ENCODE measurements around the gene GAMT.

The GAMT gene

GRCh38 chr19:1383312-1384084, 17.8 kb downstream of the GAMT start, which contains the start of gene NDUFS7:
Gene NDUFS7 (plus strand): TSS chr19:1383907. CDS start chr19:1383927, 20 bp downstream.
- DNase-seq, result peak; percentile 89

GRCh38 chr19:1383017-1383311, 18.4 kb downstream of the GAMT start:
- DNase-seq, result no peak

- no peak for DNase-seq
These were observed 19.1 kb downstream of the GAMT start for GRCh38 chr19:1382250-1382649.

GRCh38 chr19:1379961-1380489, 21.3 kb downstream of the GAMT start:
- DNase-seq, result no peak

GRCh38 chr19:1379126-1379905, 22.0 kb downstream of the GAMT start:
- DNase-seq, result no peak

GRCh38 chr19:1377965-1378785, 23.2 kb downstream of the GAMT start:
- DNase-seq, result no peak

DNA sequence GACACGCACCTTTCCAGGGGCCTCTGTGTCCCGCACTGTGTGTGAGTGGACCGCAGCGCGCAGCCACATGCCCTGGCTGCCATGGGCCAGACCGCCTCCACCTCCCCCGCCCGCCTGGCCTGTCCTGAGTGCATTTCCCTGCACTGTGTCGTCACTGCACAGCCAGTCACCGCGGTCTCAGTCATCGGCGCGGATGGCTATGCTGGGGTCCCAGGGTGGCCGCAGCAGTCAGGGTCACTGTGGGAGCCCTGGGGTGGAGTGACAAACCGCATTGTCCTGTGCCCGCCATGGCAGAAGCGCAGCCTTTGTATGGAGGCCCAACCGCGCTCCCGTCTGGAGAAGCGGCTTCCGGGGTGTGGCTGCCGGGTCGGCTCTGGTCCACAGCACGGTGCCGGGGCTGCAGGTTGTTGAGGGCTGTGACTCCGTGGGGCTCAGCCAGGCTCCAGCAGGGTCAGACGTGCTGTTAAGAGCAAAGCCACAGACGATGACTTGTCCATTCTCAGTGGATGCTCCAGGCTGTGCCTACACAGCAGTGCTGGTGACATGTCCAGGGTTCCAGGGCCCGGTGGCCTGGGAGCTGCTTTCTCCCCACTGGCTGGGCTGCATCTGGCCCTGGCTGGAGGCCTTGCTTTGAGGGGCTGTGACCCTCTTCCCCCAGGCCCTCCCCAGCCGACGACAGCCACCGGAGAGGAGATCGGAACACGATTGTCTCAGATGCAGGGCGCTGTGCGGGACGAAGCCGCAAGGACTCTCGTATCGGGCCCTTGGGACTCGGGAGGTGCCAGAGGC, 24.0 kb downstream of the GAMT start:
- DNase-seq, result no peak

DNA sequence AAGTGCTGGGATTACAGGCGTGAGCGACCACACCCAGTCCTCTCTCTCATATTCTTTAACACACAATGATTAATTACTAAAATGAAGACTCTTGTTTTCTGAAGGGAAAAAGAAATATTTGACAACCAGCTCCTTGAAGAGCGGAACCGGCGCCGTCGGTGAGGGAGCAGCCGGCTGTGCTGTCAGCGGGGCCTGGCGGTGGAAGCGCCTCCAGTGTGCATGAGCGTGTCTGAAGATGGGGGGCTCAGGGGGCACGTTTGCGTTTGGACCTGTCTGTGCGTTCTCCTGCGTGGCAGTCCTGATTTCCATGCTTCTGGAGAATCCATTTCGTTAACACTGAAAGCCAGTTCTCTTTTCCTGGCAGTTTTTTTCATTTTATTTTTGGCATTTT, 24.9 kb downstream of the GAMT start:
- no peak for DNase-seq

DNA sequence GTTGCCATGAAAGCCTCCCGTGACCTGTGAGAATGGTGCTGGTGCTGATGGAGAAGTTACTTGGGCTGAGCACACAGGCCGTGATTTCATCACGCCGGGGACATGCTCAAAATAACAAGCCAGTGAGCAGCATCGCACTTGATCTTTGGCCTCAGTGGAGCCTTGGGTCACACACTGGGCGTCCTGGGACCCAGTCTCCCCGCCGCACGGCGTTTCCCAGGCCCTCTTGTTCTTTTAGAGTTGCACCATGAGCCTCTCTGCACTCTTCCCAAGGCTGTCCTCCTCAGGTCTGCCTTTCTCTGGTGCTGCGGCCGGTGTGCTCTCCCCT, 27.1 kb downstream of the GAMT start:
- DNase-seq, result no peak

DNA sequence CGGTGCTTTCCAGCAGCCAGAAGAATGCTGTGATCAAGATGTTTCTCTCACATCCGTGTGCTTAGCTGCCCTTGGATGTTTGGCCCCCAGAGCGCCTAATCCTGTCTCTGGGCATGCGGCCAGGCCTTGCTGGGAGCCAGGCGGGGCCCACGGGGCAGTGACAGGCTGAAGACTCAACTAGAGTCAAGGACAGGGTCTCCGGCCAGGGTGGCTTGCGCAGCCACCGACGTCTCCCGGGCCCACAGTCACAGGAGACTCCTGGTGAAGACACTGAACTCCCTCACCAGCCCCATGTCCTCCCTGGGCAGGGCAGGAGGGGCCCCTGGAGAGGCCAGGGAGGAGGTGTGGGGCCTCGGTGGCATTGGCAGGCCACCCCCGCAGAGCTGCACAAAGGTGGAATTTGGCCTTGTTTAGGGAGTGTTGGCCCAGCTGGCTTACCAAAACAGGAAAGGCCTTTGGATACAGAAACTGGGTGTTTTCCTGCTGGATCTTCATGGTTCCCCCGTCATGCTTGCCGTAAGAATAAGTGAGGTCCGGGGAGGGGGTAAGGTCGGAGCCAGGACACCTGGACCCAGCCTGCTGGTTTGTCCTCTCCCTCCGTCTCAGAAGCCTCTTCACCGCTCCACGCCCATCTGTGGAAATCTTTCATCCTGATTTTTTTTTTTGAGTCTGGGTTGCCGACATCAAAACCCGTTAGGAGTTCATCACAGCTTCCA, 27.6 kb downstream of the GAMT start:
- DNase-seq, result peak; percentile 84

- DNase-seq, result no peak
These were observed 28.3 kb downstream of the GAMT start for GRCh38 chr19:1373042-1373533.

- no peak for DNase-seq
These were observed 30.6 kb downstream of the GAMT start for GRCh38 chr19:1370579-1371361.

GRCh38 chr19:1369214-1369805, 32.0 kb downstream of the GAMT start:
- DNase-seq, result no peak

DNA sequence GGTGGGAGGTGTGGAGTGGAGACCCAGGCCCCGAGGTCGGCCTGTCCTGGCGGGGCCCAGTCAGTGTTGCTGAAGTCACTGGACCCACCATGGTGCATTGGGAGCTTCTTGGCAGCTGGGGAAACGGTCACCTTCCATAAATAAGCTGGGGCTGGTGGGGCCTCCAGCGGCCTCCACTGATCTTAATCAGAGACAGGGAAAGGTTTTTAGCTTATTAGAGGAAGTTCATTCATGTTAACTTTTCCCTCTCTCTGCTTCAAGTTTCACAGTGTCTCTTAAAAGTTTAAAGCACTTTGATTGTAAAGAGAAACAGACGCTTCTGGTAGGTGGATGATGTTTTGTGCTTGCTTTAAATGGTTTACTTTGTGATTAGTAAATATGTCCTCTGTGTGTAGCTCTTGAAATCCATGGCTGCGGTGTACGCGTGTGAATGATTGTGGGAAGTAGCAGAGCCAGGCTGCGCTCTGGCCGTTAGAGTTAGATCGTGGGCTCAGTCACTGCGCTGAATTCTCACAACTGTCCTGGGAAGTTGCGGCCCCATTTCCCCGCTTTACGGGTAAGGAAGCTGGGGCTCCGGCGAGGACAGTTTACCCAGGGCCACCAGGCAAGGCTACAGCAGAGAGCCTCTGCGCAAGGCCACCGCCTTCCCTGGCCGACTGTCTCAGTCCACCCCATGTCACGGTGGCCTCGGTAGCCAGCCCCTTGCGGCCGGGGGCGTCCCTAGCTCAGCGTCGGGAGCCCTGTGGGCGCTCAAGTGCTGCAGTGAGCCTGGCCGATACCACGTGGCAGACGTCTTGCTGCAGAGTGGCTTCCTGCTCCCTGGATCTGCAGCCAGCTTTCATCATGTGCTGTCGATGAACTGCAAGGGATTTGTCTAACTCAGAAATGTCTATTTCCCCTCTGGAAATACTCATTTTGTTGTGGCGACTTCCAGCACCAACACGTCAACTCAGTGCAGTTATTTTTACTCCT, 34.2 kb downstream of the GAMT start:
- no peak for DNase-seq

DNA sequence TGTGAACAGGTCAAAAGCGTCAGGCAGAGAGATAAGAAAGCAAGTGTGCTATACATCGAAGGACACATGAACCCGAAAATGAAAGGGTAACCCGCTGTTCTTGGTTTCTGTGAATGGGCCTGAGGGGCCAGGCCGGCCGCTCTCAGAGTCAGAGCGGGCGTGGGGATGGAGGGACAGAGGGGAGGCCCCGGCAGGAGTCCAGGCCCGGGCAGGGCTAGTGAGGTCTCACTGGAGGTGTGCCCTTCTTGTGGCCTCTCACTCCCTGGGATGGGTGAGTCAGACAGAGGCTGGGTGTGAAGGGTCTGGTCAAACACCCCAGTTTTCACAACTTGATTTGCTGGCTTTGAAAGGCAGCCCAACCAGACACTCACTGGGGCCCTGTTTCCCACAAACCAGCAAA, 35.0 kb downstream of the GAMT start:
- DNase-seq, result no peak

DNA sequence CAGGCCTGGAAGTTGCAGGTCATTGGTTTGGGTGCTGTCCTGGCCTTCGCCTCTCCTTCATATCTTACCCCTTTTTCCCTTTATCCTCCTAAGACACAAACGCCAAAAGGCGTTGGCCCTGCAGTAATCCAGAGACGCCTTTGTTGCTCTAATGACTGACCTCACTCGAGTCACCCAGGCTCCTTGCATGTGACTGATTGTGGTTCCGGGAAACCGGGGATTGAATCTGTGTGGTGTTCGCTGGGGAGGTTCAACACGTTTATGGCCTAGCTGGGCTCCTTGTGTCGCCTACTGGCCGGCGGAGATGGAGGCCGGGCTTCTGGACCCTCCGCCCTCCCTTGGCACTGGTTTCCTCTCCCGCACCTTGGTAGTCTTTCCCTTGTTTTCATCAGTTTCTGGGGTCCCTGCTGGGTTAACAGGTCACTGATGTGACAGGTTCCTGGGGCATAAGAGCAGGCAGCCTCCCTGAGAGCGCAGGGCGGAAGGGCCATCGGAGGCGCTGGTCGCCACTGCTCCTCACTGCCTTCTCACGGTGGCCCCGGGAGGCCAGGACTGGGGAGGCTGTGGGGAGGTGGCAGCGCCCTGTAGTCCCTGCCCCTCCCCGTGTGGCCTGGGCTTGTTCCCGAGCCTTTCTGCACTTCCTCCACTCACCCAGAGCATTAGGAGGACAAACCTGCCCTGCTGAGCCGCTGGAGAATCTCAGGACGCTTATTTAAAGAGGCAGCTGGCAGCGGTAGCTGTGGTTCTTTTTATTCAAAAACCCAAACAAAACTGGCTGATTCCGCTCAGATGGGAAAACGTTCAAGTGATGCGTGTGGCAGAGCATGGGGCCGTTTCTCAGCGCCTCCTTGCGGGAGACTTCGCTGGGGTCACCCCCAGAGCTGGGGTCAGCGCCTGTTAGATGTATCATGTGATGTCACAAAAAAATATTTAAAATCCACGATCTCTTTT, 35.7 kb downstream of the GAMT start:
- no peak for DNase-seq

DNA sequence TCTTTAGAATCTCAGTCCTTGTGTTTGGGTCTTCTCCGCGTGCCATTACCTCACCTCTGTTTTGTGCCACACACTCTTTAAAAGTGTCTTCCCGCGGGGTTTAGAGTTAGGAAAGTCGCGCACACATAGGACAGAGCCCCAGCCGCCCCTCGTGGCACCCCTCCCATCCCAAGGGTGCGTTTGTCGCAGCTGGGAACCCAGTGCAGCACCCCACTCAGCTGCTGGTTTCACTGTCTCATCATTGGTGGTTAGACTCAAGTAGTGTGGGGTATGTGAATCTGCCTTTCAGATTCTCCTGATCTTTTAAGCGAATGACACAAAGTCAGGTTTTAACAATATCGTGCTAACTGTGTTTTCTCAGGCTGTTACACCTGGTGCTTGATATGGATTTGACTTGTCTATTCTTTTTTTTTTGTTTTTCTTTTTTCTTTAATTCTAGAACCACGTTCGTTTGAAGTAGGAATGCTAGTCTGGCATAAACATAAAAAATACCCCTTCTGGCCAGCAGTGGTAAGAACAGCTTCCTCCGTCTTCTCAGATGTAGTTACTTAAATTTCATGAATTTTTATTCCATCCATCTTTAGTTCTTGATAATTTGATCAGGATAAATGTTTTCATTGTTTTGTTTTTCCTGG, 37.2 kb downstream of the GAMT start:
- no peak for DNase-seq

DNA sequence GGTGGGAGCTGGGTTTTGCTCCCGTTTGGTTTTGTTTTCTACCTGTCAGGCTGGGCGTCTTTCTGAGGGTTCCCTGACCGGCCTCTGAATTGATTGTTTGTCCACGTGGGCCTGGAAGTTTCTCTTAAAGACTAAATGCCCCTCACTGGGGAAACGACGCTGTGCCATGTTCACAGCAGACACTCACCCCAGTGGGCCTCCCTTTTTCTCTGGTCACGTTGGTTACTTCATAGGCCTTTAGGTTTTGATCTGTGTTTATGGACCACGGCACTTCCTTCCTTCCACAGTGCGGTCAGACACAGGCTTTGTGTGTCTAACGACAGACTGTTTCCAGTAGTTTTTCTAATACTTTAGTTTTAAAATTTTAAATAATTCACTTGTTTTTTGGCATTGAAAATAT, 37.7 kb downstream of the GAMT start:
- no peak for DNase-seq

Measured in NCI-H82 (cell line).